Measurements from ENCODE around the gene HIVEP1. TPM values are rescaled to one million over a fixed set of nuclear protein-coding genes. Genes with fewer than 3 reads are reported as not detected.
A peak's percentile ranks its signal among the peaks of the same experiment; 100 is the strongest.
"Not testable (repeated sequence)": the region's sequence is repeated elsewhere in the genome, so short reads cannot be mapped to it uniquely, and the experiment has no call there.

HIVEP1 gene
- total RNA-seq, 1 experiment from 2014 or later, result 11.1 TPM

DNA sequence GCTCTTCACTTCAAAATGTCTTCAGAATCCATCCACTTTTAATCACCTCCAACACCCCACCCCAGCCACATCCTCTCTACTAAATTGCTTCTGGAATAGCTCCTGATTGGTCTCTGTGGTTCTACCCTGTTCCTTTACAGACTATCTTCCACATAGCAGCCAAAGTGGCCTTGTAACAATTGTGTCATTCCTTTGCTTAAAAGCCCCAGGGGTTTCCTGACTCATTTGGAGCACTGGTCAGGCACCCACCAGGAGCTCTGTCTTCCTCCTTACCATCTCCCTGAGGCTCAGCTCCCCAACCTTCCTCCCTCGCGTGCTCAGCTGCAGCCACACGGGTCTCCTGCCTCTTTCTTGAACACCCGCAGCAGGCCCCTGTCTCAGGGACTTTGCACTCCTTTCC lies 126.8 kb downstream of the HIVEP1 start:
- peaks cover 11% of the 10 kb centered on the region; the same call in 1 of the 2 replicates for H3K4me1 ChIP-seq
- no peaks in the 10 kb centered on the region; the same call in 1 of the 2 replicates for H3K36me3 ChIP-seq
- no peak overlapping the region for H3K27ac ChIP-seq
- H3K4me3 ChIP-seq, result no peak overlapping the region
- no peak for DNase-seq
- H3K9me3 ChIP-seq (replicated peaks), result no peaks in the 10 kb centered on the region
- H3K27me3 ChIP-seq, result no peaks in the 10 kb centered on the region

DNA sequence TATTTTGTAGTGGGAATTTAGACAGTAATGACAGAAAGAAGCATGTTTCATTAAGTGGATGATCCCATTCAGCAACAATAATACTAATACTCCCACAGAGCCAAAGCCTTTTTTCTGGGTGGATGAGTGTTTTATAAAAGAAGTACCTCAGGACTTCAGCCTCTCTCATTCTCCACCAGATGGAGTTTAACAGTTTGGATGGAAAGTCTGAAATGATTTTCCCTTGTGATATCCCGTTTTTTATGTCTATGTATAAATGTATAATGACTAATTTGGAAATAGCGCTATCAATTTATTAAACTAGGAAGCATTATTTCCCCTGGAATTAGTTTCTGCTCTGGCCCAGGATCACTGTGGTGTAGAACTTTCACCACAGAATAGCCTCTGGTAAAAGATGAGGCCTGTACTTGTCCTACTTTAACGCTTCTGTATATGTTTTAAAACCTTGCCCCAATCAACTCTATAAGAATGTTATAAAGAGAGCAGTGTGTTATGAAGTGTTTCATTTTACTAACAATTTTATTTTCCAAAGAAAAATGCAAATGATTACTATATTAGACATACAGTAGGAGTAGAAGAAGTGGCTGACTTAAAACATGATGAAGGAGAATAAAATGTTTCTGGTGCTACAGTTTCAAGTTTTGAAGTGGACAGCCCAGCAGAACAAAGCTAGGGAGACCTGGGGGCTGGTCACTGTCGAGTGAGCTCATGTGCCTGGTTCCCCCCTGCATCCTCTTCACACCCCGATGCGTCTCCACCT lies 135.6 kb downstream of the HIVEP1 start:
- Histone ChIP-seq H3K27me3 (no peaks in the 10 kb centered on the region), H3K9me3 (replicated peaks) (no peaks in the 10 kb centered on the region), H3K4me1 (no peaks in the 10 kb centered on the region), H3K36me3 (no peaks in the 10 kb centered on the region), H3K4me3 (no peak overlapping the region), H3K27ac (no peak overlapping the region)
- no peak for DNase-seq

DNA sequence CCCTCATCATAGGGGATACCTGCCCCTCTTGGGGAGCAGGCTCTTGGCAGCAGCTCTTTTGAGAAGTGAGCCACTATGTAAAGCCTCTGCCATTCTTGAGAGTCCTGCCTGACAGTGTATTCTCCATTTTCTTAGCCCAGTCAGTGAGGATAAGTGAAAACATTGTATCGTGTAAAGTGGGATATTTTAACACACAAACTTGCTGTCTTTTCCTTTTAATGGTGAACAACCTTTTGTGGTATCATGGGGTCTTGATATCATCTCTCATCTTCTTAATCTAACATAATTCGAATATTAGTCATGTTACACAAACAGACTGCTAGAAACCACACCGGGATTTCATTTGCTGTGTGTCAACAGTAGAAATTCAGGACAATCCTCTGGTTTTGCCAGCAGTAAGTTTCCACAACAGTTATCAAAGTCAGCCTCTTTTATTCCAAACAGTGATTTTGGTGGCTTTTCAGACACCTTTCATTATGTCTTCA lies 136.2 kb downstream of the HIVEP1 start:
- H3K4me1 ChIP-seq, result no peaks in the 10 kb centered on the region
- no peaks in the 10 kb centered on the region for H3K27me3 ChIP-seq
- H3K36me3 ChIP-seq, result no peaks in the 10 kb centered on the region
- H3K9me3 ChIP-seq (replicated peaks), result no peaks in the 10 kb centered on the region
- DNase-seq, result no peak
- no peak overlapping the region for H3K27ac ChIP-seq
- H3K4me3 ChIP-seq, result no peak overlapping the region

DNA sequence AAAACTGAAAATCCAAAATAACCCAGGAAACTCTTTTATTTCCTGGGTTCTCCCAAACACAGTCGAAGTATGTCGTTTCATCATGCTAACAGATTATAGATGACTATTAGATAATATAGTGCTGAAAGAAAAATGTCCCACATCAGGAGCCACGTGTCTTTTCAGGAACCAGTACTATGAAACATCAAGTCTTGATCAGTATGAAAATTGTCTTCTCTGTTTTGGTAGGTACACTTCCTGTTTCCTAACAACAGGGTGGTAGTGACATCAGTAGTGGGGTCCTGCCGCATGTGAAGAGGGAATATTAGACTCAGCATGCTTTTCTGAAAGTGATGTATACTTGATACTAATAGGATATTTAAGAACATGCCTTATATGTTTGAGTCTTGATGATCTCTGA lies 136.7 kb downstream of the HIVEP1 start:
- Histone ChIP-seq H3K4me1 (no peaks in the 10 kb centered on the region), H3K9me3 (replicated peaks) (no peaks in the 10 kb centered on the region), H3K27ac (no peak overlapping the region), H3K4me3 (no peak overlapping the region), H3K36me3 (no peaks in the 10 kb centered on the region), H3K27me3 (no peaks in the 10 kb centered on the region)
- no peak for DNase-seq

- H3K4me1 ChIP-seq, result no peaks in the 10 kb centered on the region
- DNase-seq, result no peak
- no peaks in the 10 kb centered on the region for H3K27me3 ChIP-seq
- no peaks in the 10 kb centered on the region for H3K36me3 ChIP-seq
- H3K4me3 ChIP-seq, result no peak overlapping the region
- no peak overlapping the region for H3K27ac ChIP-seq
- no peaks in the 10 kb centered on the region for H3K9me3 ChIP-seq (replicated peaks)
Measured at GRCh38 chr6:12149944-12150510, 137.9 kb downstream of the HIVEP1 start.

DNA sequence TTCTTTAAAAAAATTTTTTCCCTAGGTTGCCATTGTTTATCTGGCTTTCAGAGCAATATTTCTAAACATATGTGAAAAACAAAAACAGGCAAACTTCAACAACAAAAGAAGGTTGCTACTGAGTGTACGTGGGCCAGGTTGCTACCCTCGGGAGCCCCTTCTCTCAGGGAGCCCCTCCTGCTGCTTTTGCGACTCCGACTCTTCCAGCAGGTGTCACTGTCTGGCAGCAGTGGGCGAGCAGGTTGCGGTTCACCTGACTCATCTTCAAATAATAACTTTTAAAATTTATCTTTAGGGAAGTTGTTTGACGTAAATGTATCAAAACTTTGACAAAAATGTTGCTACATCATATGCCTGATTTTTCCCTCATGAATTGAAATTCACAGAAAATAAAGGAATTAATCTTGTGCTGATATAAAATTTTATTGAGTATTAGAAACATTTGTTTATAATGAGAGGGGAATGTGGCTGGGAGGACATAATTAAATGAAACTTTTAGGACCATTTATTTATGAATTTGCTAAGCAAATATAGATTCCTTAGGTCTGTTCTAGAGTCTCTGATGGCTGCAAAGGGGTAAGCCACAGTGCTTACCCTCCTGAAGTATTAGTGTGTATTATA lies 138.8 kb downstream of the HIVEP1 start:
- DNase-seq, result no peak

GRCh38 chr6:12151433-12151820 lies 139.3 kb downstream of the HIVEP1 start:
- H3K9me3 ChIP-seq (replicated peaks), result no peaks in the 10 kb centered on the region
- no peak overlapping the region for H3K4me3 ChIP-seq
- no peak overlapping the region for H3K27ac ChIP-seq
- no peaks in the 10 kb centered on the region for H3K4me1 ChIP-seq
- no peaks in the 10 kb centered on the region for H3K36me3 ChIP-seq
- no peaks in the 10 kb centered on the region for H3K27me3 ChIP-seq
- DNase-seq, result no peak

More for the DNA sequence above, 138.8 kb downstream of the HIVEP1 start:
- Histone ChIP-seq H3K4me3 (no peak overlapping the region), H3K27me3 (no peaks in the 10 kb centered on the region), H3K9me3 (replicated peaks) (no peaks in the 10 kb centered on the region), H3K27ac (no peak overlapping the region), H3K36me3 (no peaks in the 10 kb centered on the region), H3K4me1 (no peaks in the 10 kb centered on the region)

- no peak overlapping the region for H3K4me3 ChIP-seq
- no peak for DNase-seq
- no peaks in the 10 kb centered on the region for H3K27me3 ChIP-seq
- no peaks in the 10 kb centered on the region for H3K9me3 ChIP-seq (replicated peaks)
- H3K4me1 ChIP-seq, result no peaks in the 10 kb centered on the region
- no peaks in the 10 kb centered on the region for H3K36me3 ChIP-seq
- no peak overlapping the region for H3K27ac ChIP-seq
Measured at GRCh38 chr6:12152023-12152970, 140.2 kb downstream of the HIVEP1 start.

GRCh38 chr6:12155769-12156168 lies 143.7 kb downstream of the HIVEP1 start:
- not testable (repeated sequence) for H3K36me3 ChIP-seq; H3K27ac ChIP-seq; H3K9me3 ChIP-seq (replicated peaks); H3K4me3 ChIP-seq; H3K27me3 ChIP-seq; H3K4me1 ChIP-seq; DNase-seq

GRCh38 chr6:12158686-12159415 lies 146.7 kb downstream of the HIVEP1 start:
- Histone ChIP-seq H3K27me3 (no peaks in the 10 kb centered on the region), H3K4me1 (no peaks in the 10 kb centered on the region), H3K9me3 (replicated peaks) (no peaks in the 10 kb centered on the region), H3K27ac (no peak overlapping the region), H3K4me3 (no peak overlapping the region), H3K36me3 (no peaks in the 10 kb centered on the region; the same call in 1 of the 2 replicates)
- no peak for DNase-seq

GRCh38 chr6:12160326-12160725 lies 148.2 kb downstream of the HIVEP1 start:
- peak in 1 of 2 experiments; percentile 22 for DNase-seq
- Histone ChIP-seq H3K27me3 (no peaks in the 10 kb centered on the region), H3K27ac (no peak overlapping the region), H3K36me3 (no peaks in the 10 kb centered on the region; the same call in 1 of the 2 replicates), H3K4me3 (no peak overlapping the region), H3K9me3 (replicated peaks) (no peaks in the 10 kb centered on the region), H3K4me1 (no peaks in the 10 kb centered on the region)

DNA sequence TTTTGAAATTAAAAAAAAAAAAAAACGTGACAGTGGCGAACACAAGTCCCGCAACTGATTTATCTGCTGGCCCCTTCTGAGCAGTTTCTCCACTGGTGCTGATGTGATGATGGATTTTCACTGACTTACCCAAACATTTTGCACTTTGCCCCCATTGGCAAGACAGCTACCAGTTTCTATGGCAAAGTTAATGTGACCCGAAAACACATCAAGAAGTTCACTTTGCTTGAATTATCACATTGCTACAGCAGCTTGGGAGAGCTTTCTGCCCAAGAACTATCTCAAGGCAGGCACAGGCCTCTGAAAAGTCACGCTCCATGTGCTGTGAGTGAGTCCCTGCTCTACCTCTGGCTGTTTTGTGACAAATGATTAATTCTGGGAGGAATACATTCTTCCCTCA lies 150.1 kb downstream of the HIVEP1 start:
- no peak overlapping the region for H3K27ac ChIP-seq
- no peaks in the 10 kb centered on the region for H3K9me3 ChIP-seq (replicated peaks)
- H3K4me3 ChIP-seq, result no peak overlapping the region
- no peak for DNase-seq
- no peaks in the 10 kb centered on the region for H3K4me1 ChIP-seq
- no peaks in the 10 kb centered on the region for H3K27me3 ChIP-seq
- no peaks in the 10 kb centered on the region; the same call in 1 of the 2 replicates for H3K36me3 ChIP-seq

- Histone ChIP-seq H3K4me3 (no peak overlapping the region), H3K27me3 (no peaks in the 10 kb centered on the region), H3K9me3 (replicated peaks) (no peaks in the 10 kb centered on the region), H3K4me1 (no peaks in the 10 kb centered on the region), H3K27ac (no peak overlapping the region), H3K36me3 (no peaks in the 10 kb centered on the region; the same call in 1 of the 2 replicates)
- no peak for DNase-seq
Measured at GRCh38 chr6:12163149-12163548, 151.0 kb downstream of the HIVEP1 start.
